Measurements from ENCODE around the gene RAB3A.

GRCh38 chr19:18227781-18228271 is 24.0 kb upstream of the RAB3A start:
- TF ChIP-seq CTCF (IDR thresholded peaks at IDR 0.05): no peak
- no peak for TF ChIP-seq EP300 (IDR thresholded peaks at IDR 0.05)

Data from stomach (tissue), 4 donors.